ENCODE data around the gene SERGEF. TPM values are rescaled to one million over a fixed set of nuclear protein-coding genes. Genes with fewer than 3 reads are reported as not detected.

The SERGEF gene
- total and polyA plus RNA-seq, 10 donors: 29.0 to 55.5 (median 38.8) TPM

DNA sequence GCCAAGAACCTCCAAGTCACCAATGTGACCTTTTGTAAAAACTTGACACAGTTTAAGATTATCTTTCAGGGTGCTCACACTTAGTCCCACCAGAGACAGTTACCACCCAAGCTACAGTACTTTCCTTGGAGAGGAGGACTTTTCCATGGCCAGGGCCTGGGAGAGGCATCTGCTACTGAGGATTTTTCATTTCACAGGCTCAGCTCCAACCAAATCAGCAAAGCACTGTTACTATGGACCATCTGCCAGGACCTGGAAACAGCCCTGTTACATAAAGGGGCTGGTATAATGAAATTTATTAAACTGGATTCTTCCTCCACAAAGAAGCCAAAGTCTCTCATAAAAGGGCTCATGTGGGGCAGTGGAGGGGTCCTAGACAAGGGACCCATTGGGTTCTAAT, 38.6 kb downstream of the SERGEF start:
- intact Hi-C loops (cut with DNase I; ENCODE audit: low total_unique reads): loop anchor here (10.0 kb wide), 1 partner anchor 249 kb away; no protein-coding TSS in a partner anchor
- H3K9me3 ChIP-seq: peaks cover 0 to 6% (median 0%) of the 10 kb centered on the region in 8 donors
- no peak overlapping the region for H3K27ac ChIP-seq
- H3K27me3 ChIP-seq (replicated peaks in 1 of 7): no peaks in the 10 kb centered on the region
- peaks cover 0 to 93% (median 20%) of the 10 kb centered on the region in 6 donors for H3K36me3 ChIP-seq
- DNase-seq: no peak
- peaks cover 0 to 11% (median 5%) of the 10 kb centered on the region in 6 donors for H3K4me1 ChIP-seq
- no peak overlapping the region for H3K4me3 ChIP-seq
- no peak for TF ChIP-seq POLR2A (IDR thresholded peaks at IDR 0.05)
- TF ChIP-seq, protein P1, sequence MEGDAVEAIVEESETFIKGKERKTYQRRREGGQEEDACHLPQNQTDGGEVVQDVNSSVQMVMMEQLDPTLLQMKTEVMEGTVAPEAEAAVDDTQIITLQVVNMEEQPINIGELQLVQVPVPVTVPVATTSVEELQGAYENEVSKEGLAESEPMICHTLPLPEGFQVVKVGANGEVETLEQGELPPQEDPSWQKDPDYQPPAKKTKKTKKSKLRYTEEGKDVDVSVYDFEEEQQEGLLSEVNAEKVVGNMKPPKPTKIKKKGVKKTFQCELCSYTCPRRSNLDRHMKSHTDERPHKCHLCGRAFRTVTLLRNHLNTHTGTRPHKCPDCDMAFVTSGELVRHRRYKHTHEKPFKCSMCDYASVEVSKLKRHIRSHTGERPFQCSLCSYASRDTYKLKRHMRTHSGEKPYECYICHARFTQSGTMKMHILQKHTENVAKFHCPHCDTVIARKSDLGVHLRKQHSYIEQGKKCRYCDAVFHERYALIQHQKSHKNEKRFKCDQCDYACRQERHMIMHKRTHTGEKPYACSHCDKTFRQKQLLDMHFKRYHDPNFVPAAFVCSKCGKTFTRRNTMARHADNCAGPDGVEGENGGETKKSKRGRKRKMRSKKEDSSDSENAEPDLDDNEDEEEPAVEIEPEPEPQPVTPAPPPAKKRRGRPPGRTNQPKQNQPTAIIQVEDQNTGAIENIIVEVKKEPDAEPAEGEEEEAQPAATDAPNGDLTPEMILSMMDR (IDR thresholded peaks at IDR 0.05 in 8 of 11, conservative IDR thresholded peaks at IDR 0.05 in 3 of 11): no peak
- TF ChIP-seq POLR2AphosphoS5 (IDR thresholded peaks at IDR 0.05): no peak

DNA sequence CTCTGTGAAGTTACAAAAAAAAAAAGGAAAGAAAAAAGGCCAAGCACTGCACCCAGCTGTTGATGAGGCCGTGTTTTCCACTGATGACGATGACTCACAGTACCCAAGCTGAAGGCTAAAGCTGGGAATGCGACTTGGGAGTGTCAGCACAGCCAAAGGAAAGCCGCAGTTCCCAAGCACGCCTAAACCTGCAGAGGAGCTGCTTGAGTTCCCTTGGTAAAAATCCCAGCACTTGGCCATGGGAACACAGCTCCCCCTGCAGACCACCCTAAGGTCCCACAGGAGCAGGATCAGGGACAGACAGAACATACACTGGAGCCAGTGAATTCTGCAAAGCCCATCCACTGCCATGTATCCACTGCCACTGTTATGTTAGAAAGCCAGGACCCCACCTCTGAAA, 39.9 kb downstream of the SERGEF start:
- no peak for TF ChIP-seq POLR2AphosphoS5 (IDR thresholded peaks at IDR 0.05)
- TF ChIP-seq, protein P1 (IDR thresholded peaks at IDR 0.05 in 8 of 11, conservative IDR thresholded peaks at IDR 0.05 in 3 of 11): peak in 10 of 11 experiments; percentile 15 to 69 (median 56)
- no peak for TF ChIP-seq POLR2A (IDR thresholded peaks at IDR 0.05)
- peaks cover 0 to 89% (median 20%) of the 10 kb centered on the region in 6 donors for H3K36me3 ChIP-seq
- no peaks in the 10 kb centered on the region for H3K27me3 ChIP-seq (replicated peaks in 1 of 7)
- no peak for DNase-seq
- no peak overlapping the region for H3K27ac ChIP-seq
- H3K4me3 ChIP-seq: no peak overlapping the region
- peaks cover 0 to 6% (median 0%) of the 10 kb centered on the region in 8 donors for H3K9me3 ChIP-seq
- intact Hi-C loops (cut with DNase I; ENCODE audit: low total_unique reads): loop anchor here (10.0 kb wide), 1 partner anchor 248 kb away; no protein-coding TSS in a partner anchor
- 45 to 82% (median 77%) methylated on average over 5 of the region's 5 CpGs for WGBS, 5 donors
- H3K4me1 ChIP-seq: no peaks in the 10 kb centered on the region

DNA sequence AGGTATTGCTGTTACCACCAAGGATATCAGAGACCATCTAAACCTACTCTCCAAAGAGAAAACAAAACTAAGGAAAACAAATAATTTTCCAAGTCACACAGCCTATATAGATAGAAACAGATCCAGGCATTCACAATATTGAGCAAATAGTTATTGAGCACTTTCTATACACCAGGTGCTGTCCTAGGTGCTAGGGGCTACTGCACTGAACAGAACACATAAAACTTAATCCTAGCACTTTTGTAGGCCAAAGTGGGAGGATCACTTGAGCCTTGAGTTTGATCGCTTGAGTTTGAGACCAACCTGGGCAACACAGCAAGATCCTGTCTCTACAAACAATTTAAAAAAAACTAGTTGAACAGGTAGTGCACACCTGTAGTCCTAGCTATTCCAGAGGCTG, 44.6 kb downstream of the SERGEF start:
- intact Hi-C loops (cut with DNase I; ENCODE audit: low total_unique reads): no loop called here
- H3K36me3 ChIP-seq: peaks cover 0 to 84% (median 14%) of the 10 kb centered on the region in 6 donors
- no peak for TF ChIP-seq POLR2A (IDR thresholded peaks at IDR 0.05)
- no peaks in the 10 kb centered on the region for H3K27me3 ChIP-seq (replicated peaks in 1 of 7)
- H3K4me3 ChIP-seq: no peak overlapping the region
- peaks cover 0 to 6% (median 0%) of the 10 kb centered on the region in 8 donors for H3K9me3 ChIP-seq
- DNase-seq: no peak
- H3K4me1 ChIP-seq: no peaks in the 10 kb centered on the region
- no peak overlapping the region for H3K27ac ChIP-seq
- whole genome bisulfite sequencing, 5 donors: 95 to 100% (median 100%) methylated on average over 1 of the region's 1 CpG

DNA sequence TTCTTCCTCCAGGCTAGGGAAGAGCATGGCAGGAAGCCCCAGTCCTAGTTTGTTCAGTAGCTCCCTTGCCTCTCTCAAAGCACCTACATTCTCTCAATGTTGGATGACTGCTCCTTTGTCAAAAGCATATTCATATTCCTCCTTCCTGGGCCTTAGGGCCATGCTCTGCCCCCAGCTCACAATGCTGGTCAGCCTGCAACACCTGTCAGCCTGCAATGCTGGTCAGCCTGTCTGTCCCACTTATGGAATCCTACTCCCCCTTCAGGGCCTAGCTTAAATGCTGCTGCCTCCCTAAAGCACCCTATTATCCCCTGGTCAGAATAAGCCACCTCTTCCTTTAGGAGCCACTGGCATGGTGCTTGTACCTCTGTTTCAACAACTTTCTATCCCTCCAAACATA, 45.2 kb downstream of the SERGEF start:
- DNase-seq: no peak
- intact Hi-C loops (cut with DNase I; ENCODE audit: low total_unique reads): no loop called here
- Histone ChIP-seq H3K36me3 (peaks cover 0 to 82% (median 14%) of the 10 kb centered on the region in 6 donors), H3K27ac (no peak overlapping the region), H3K4me1 (no peaks in the 10 kb centered on the region), H3K27me3 (replicated peaks in 1 of 7) (no peaks in the 10 kb centered on the region), H3K4me3 (no peak overlapping the region), H3K9me3 (peaks cover 0 to 6% (median 0%) of the 10 kb centered on the region in 8 donors)
- TF ChIP-seq POLR2A (IDR thresholded peaks at IDR 0.05) (no peak), POLR2AphosphoS5 (IDR thresholded peaks at IDR 0.05) (no peak)
- TF ChIP-seq, protein P1 (IDR thresholded peaks at IDR 0.05 in 8 of 11, conservative IDR thresholded peaks at IDR 0.05 in 3 of 11): no peak

DNA sequence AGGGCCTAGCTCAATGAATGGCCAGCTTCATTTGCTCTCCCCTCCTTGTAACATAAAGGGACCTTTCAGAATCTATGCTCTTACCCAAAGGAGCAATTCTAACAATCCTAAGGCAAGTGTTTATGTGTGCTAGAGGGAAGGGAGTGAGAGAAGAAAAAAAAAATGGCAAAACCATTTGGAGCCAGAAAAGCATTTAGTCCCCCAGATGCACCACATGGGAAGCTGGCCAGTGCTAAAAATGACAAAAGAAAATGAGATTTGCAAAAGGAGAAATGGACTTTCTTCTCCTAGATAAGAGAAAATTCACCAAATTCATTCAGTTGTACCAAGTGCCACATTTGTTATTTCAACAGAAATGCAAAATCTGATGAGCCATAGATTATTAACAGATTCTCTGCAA, 52.8 kb downstream of the SERGEF start:
- H3K4me1 ChIP-seq: no peaks in the 10 kb centered on the region
- intact Hi-C loops (cut with DNase I; ENCODE audit: low total_unique reads): no loop called here
- no peak for TF ChIP-seq POLR2A (IDR thresholded peaks at IDR 0.05)
- TF ChIP-seq, protein P1 (IDR thresholded peaks at IDR 0.05 in 8 of 11, conservative IDR thresholded peaks at IDR 0.05 in 3 of 11): no peak
- no peak for TF ChIP-seq POLR2AphosphoS5 (IDR thresholded peaks at IDR 0.05)
- no peaks in the 10 kb centered on the region for H3K9me3 ChIP-seq
- no peak for DNase-seq
- peaks cover 0 to 95% (median 48%) of the 10 kb centered on the region in 6 donors for H3K36me3 ChIP-seq
- no peak overlapping the region for H3K27ac ChIP-seq
- H3K4me3 ChIP-seq: no peak overlapping the region
- H3K27me3 ChIP-seq (replicated peaks in 1 of 7): no peaks in the 10 kb centered on the region

Data from spleen (tissue), 11 donors.